HG03521 (cell line): ENCODE results near the gene AKT2.

Experiments used
- ATAC-seq: cut with Tn5 transposase; IDR thresholded peaks from one replicate; pipeline ENCODE4 v1.9.1; 2021; ENCODE audit warnings: mild to moderate bottlenecking, moderate library complexity; ENCODE audit not compliant: unreplicated experiment

The AKT2 gene

GRCh38 chr19:40192758-40193586 lies 92.2 kb downstream of the AKT2 start:
- no peak for ATAC-seq

GRCh38 chr19:40191836-40192646 lies 93.1 kb downstream of the AKT2 start:
- ATAC-seq = peak; percentile 1

- peak; percentile 72 for ATAC-seq
These were observed 94.0 kb downstream of the AKT2 start, which contains the start of gene MAP3K10 for GRCh38 chr19:40190891-40191835. MAP3K10 (plus strand) TSS chr19:40191426; CDS start chr19:40192032, 606 bp downstream.

GRCh38 chr19:40184273-40184672 lies 100.9 kb downstream of the AKT2 start:
- no peak for ATAC-seq
